GM19043 (cell line): ENCODE results near the gene SCLY.
"Not testable (repeated sequence)": the region's sequence is repeated elsewhere in the genome, so short reads cannot be mapped to it uniquely, and the experiment has no call there.

Experiments used
- ATAC-seq: cut with Tn5 transposase; IDR thresholded peaks from one replicate; pipeline ENCODE4 v1.9.1; 2021; ENCODE audit warnings: low read depth; ENCODE audit not compliant: unreplicated experiment

Gene SCLY

GRCh38 chr2:238039151-238039550 is 21.6 kb upstream of the SCLY start:
- ATAC-seq = no peak

DNA sequence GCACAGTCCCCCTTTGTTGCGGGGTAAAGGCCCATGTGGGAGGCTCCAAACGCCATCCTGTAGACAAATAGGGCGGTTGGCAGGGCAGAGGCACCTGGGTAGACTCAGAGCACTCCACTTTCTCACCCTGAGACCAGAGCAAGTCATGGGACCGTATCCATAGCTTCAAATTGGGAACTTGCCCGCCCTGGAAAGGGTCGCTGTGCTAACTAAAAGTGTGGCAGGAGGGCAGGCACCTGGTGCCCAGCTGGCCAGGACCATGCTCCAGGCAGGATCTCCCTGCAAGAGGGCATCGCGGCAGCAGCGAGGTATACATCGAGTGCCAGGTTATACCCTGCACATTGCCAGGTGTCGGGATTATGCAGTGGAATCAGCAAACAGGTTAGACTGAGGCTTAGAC is 20.8 kb upstream of the SCLY start:
- no peak for ATAC-seq

DNA sequence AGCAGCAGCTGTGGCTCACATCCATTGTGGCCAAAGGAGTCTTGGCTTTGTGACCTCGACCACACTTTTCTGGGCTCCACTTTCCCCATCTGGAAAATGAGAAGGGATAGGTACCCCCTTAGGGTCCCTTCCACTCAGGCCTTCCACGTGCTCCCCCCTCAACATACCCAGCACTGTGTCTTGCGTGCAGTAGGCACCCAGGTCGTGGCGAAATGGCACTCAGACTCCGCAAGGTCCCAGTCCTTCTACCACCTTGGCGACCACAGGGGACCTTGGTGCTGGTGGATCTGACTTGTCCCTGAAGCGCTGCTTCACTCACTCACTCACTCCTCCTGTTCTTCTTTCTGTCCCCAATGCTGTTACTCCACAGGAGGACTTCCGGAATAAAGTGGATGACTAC is 19.9 kb upstream of the SCLY start:
- ATAC-seq = no peak

DNA sequence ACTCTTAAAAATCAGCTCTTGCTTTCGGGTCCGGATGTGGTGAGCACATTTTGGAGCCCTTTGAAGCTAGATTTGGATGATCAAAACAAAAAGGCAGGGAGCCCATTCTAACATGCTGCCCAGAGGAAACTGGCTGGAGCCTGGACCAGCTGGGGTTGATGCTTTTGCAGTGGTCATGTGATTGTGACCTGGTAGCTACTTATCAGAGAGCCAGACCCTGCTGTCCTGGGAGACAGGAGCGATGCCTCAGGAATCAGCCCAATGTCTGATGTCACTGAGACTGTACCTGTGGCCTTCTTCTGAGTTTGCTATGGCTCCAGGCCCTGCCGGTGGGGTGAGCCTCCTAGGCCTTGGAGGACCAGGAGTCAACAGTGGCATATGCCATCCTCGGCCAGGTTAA is 18.7 kb upstream of the SCLY start:
- ATAC-seq = no peak

DNA sequence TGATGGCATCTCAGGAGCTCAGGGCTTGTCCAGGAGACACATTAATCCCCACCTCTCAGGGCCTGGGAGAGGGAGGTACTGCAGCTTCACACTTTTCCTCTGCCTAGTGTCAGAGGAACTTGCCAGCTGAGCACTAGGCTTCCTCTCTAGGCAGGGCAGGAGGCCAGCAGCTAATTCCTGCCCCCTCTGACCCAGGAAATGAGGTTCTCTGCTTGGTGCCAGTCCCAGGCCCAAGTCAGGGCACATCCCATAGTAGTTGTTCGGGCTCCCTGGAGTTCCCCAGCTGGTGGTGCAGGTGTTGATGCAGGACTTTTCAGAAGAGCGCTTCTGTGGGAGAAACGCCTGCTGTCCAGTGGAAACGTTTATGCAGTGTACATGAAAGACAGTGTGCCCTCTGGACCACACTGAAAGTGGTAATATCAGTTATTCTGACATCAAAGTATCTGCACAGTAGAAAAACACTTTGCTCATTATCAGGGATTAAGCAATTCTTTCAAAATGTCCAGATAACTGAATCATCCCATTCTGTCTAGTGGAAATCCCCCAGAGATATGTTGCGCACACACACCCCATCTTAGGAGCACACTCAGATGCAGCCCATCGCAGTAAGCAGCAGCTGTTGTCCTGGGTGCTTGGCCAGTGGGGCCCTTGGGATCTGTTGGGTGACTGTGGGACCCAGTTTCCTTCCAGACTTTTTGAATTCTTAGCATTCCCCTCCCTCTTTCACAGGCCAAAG is 17.8 kb upstream of the SCLY start:
- ATAC-seq = no peak

DNA sequence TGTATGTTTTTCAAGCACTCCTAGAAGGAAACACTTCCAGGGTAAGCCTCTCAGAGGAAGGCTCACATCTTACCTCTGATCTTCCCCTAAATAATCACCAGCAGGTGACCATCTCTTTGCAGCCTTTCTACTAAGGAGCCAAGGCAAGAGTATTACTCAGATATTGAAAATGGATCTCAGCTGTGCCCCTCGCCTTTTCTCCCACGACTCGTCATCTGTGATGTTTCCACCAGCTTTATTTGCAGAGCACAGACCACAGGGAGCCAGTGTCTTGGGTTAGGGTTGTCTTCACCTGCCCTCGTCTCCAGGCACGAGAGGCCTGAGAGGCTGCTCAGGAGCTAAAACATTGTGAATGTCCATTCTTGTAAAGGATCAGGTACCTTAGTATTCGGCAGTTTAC is 16.9 kb upstream of the SCLY start:
- no peak for ATAC-seq

- ATAC-seq = no peak
Measured at GRCh38 chr2:238045575-238045974, 15.2 kb upstream of the SCLY start.

- no peak for ATAC-seq
Measured at GRCh38 chr2:238046725-238047270, 14.0 kb upstream of the SCLY start.

DNA sequence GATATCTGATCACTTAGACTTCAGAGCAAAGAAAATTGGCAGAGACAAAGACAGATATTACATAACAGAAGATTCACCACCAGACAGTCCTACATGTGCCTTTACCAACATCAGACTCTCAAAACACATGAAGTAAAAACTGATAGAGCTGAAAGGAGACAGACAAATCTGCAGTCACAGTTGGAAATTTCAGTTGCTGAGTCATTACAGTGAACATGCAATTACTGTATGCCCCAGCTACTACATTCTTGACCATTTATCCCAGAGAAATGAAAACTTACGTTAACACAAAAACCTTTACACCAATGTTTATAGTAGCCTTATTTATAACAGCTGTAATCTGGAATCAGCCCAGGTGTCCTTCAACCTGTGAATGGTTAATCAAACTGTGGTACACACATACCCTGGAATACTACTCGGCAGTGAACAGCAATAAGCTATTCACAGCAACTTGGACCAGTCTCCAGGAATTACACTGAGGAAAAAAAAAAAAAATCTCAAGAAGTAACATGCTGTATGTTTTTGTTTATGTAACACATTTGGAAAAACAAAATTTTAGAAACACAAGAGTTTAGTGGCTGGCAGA is 7.5 kb upstream of the SCLY start:
- no peak for ATAC-seq

GRCh38 chr2:238055841-238056240 is 5.0 kb upstream of the SCLY start:
- ATAC-seq = no peak

DNA sequence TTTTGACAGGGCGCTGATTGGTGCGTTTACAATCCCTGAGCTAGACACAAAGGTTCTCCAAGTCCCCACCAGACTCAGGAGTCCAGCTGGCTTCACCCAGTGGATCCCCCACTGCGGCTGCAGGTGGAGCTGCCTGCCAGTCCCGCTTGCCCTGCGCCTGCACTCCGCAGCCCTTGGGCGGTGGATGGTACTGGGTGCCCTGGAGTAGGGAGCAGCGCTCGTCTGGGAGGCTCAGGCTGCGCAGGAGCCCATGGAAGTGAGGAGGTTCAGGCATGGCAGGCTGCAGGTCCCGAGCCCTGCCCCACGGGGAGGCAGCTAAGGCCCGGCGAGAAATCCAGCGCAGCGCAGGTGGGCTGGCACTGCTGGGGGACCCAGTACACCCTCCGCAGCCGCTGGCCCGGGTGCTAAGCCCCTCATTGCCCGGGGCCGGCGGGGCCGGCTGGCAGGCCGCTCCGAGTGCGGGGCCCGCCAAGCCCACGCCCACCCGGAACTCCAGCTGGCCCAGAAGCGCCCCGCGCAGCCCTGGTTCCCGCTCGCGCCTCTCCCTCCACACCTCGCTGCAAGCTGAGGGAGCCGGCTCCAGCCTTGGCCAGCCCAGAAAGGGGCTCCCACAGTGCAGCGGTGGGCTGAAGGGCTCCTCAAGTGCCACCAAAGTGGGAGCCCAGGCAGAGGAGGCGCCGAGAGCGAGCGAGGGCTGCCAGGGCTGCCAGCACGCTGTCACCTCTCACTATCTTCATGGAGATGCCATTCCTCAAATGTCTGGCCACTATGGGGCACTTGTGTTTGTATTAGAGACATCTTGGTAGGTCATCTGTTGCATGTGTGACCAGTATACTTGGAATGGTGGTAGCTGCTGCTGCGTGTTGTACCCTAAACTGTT is 2.9 kb upstream of the SCLY start:
- not testable (repeated sequence) for ATAC-seq

DNA sequence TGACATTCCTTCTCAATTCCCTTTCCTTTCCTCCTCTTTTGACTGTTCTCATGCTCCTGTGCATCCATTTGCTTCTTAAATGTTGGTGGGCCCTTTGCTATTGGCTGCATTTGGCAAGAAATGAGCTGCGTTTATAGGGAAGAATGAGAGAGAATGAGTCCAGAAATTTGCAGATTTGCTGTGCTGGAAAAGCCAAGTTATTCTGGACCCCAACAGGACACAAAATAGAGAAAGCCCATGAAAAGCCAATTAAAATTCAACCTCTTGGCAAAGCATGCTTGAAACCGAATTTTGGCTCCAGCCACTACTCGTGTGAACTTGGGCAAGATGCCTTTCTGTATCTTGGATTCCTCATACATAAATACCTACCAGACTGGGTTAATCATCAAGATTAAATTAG is 1.3 kb upstream of the SCLY start:
- ATAC-seq = no peak

GRCh38 chr2:238060096-238060541 is 682 bp upstream of the SCLY start:
- ATAC-seq = no peak

DNA sequence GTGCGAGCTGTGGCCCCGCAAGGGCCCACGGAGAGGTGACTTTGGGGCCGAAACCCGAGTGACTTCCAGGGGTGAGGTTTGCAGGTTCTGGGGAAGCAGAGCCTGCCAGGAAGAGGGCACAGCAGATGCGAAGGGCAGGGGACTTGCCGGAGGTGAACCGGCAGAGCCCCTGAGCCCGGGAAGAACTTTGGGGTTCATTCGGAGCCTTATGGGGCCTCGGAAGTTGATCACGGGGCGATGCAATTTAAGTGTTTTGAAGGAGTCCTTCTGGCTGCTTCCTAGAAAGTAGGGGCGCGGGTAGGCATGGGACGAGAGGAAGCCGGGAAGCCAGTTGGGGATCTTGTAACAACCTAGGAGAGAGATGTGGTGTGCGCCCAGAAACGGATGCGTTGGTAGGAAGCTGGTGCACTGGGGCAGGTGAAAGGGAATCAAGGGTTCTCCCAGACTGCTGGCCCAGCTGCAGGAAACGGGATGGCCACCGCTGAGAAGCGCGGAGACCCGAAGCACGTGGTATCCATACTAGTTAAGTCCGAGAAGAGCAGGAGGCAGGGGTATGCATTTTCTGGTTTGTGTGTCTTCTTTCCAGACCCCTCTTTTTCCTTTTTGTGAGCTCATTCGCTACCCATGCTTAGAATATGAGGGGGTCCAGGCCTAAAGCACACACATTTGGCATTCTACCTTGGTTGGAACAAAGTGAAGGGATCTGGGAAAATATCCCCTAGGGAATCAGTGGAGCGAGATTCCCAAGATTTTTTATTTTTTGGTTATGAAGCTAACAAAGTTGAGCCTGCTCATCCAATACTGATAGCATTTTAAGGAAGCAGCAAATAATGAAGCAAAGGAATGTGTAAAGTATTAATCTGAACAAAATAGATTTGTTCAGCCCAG is 758 bp downstream of the SCLY start:
- peak; percentile 8 for ATAC-seq

DNA sequence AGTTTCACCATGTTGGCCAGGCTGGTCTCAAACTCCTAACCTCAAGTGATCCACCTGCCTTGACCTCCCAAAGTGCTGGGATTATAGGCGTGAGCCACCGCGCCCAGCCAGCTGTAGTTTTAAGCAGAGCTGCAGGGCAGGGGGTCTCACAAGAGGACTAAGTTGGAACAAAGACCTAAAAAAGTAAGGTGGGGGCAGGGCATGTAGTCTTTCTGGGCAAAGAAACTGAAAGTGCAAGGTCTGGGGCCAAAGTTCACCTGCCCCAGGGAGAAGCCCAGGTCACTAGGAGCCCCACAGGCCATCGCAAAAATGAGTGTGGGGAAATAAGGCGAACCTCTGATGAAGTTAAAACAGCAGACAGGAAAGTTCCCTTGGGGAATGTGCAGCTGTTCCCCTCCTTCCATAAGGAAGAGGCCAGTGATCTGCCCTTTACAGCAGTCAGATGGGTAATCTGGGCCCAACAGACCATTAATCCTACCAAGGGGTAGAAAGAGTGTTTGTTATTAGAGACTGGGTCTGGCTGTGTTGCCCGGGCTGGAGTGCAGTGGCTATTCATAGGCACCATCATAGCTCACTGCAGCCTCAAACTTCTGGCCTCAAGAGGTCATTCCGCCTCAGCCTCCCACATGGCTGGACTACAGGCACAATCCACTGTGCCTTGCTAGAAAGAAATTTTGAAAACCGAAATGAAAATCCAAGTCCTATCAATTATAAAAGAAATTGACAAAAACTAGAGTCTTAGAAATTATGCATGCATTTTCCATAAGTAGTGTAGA is 2.8 kb downstream of the SCLY start:
- ATAC-seq = no peak

GRCh38 chr2:238064376-238064775 is 3.6 kb downstream of the SCLY start:
- no peak for ATAC-seq

GRCh38 chr2:238065071-238065846 is 4.5 kb downstream of the SCLY start:
- no peak for ATAC-seq

GRCh38 chr2:238066218-238066617 is 5.4 kb downstream of the SCLY start:
- no peak for ATAC-seq

DNA sequence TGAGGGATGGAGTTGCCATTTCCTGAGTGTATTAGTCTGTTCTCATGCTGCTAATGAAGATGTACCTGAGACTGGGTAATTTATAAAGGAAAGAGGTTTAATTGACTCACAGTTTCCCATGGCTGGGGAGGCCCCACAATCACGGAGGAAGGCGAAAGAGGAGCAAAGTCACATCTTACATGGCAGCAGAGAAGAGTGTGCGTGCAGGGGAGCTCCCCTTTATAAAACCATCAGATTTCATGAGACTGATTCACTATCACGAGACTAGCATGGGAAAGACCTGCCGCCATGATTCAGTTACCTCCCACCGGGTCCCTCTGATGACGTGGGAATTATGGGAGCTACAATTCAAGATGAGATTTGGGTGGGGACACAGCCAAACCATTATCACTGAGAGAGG is 5.9 kb downstream of the SCLY start:
- not testable (repeated sequence) for ATAC-seq
